Hepatocyte (in vitro differentiated cells): Measurements from ENCODE around the gene TM9SF1. TPM values are rescaled to one million over a fixed set of nuclear protein-coding genes. Genes with fewer than 3 reads are reported as not detected.

Experiments
- DNase-seq: peaks from one replicate; pipeline ENCODE4 v3.0.0-alpha.2; 2016; ENCODE audit warnings: low spot score
- H2AFZ ChIP-seq: fragments of 200-600 bp; sonication (generic); 2 replicates; pipeline ENCODE4 v1.6.0; 2016; ENCODE audit warnings: antibody characterized with exemption, mild to moderate bottlenecking
- H3K27ac ChIP-seq: fragments of 200-600 bp; sonication (generic); 2 replicates; pipeline ENCODE4 v1.5.1; 2016; ENCODE audit warnings: mild to moderate bottlenecking
- H3K27me3 ChIP-seq: fragments of 200-600 bp; sonication (generic); 2 replicates; pipeline ENCODE4 v1.6.1; 2016
- H3K36me3 ChIP-seq: fragments of 200-600 bp; sonication (generic); replicated peaks from 2 replicates; pipeline ENCODE4 v1.5.1; 2016; ENCODE audit warnings: low read depth; ENCODE audit not compliant: insufficient read depth
- H3K4me1 ChIP-seq: fragments of 200-600 bp; sonication (generic); 2 replicates; pipeline ENCODE4 v1.5.1; 2016; ENCODE audit warnings: mild to moderate bottlenecking, moderate library complexity; ENCODE audit not compliant: insufficient read depth
- H3K4me2 ChIP-seq: fragments of 200-600 bp; sonication (generic); 2 replicates; pipeline ENCODE4 v1.6.0; 2016
- H3K4me3 ChIP-seq: fragments of 200-600 bp; sonication (generic); 2 replicates; pipeline ENCODE4 v1.5.1; 2016; ENCODE audit warnings: mild to moderate bottlenecking
- H3K79me2 ChIP-seq: fragments of 200-600 bp; sonication (generic); 2 replicates; pipeline ENCODE4 v1.6.0; 2017; ENCODE audit warnings: mild to moderate bottlenecking
- H3K9me2 ChIP-seq: fragments of 200-600 bp; sonication (generic); replicated peaks from 2 replicates; pipeline ENCODE4 v1.6.0; 2017; ENCODE audit warnings: mild to moderate bottlenecking; ENCODE audit not compliant: insufficient read depth
- H3K9me3 ChIP-seq: fragments of 200-600 bp; sonication (generic); 2 replicates; pipeline ENCODE4 v1.5.1; 2016; ENCODE audit warnings: low read depth, mild to moderate bottlenecking
- H4K20me1 ChIP-seq: fragments of 200-600 bp; sonication (generic); 2 replicates; pipeline ENCODE4 v1.6.0; 2016; ENCODE audit warnings: mild to moderate bottlenecking; ENCODE audit not compliant: insufficient read depth, poor library complexity, severe bottlenecking
- CTCF ChIP-seq: fragments of 200-600 bp; sonication (generic); IDR thresholded peaks from 2 replicates; pipeline ENCODE4 v1.5.1; 2016; ENCODE audit warnings: antibody characterized with exemption, mild to moderate bottlenecking; ENCODE audit not compliant: poor library complexity
- EZH2 ChIP-seq: fragments of 200-600 bp; sonication (generic); IDR thresholded peaks from 2 replicates; pipeline ENCODE4 v1.6.1; 2016; ENCODE audit warnings: antibody characterized with exemption, mild to moderate bottlenecking, borderline replicate concordance
- EZH2phosphoT487 ChIP-seq: fragments of 200-600 bp; sonication (generic); IDR thresholded peaks from one replicate; pipeline ENCODE4 v1.6.1; 2018; ENCODE audit warnings: antibody characterized with exemption, mild to moderate bottlenecking, low read depth, moderate library complexity; ENCODE audit not compliant: unreplicated experiment, severe bottlenecking
- WGBS: methylation state at CpG from one replicate; pipeline ENCODE4 v1.1.6; 2016; ENCODE audit warnings: low lambda C conversion rate; ENCODE audit errors: missing lambda C conversion rate; 5-methylcytosine and 5-hydroxymethylcytosine counted together
- polyA plus RNA-seq: library from polyadenylated mRNA; unstranded; fragments of >200 nt; fragmentation: Nextera tagmentation; extraction: Ambion mirVana; gene quantifications from 2 replicates; pipeline ENCODE4 v1.2.1, GENCODE V29; 2016
- total RNA-seq: library from RNA; depleted of rRNA; stranded (reverse); fragments of >200 nt; gene quantifications from 2 replicates; pipeline ENCODE4 v1.2.3, GENCODE V29; 2014

The TM9SF1 gene
- total and polyA plus RNA-seq, 2 experiments from 2014 or later: 68.1 to 84.0 TPM

GRCh38 chr14:24145219-24145618 is 50.0 kb downstream of the TM9SF1 start:
- peaks cover 49% of the 10 kb centered on the region for H3K79me2 ChIP-seq
- peaks cover 15% of the 10 kb centered on the region for H3K4me1 ChIP-seq
- H3K9me3 ChIP-seq: no peaks in the 10 kb centered on the region
- H3K36me3 ChIP-seq: no peaks in the 10 kb centered on the region
- H3K27ac ChIP-seq: peak overlapping the region; percentile 79
- no peaks in the 10 kb centered on the region for H3K9me2 ChIP-seq
- no peaks in the 10 kb centered on the region for H3K27me3 ChIP-seq
- no peak overlapping the region for H3K4me3 ChIP-seq
- TF ChIP-seq EZH2phosphoT487 (no peak), CTCF (no peak), EZH2 (no peak)
- no peak overlapping the region for H2AFZ ChIP-seq
- WGBS: 100% methylated on average over 2 of the region's 2 CpGs
- DNase-seq: no peak
- H3K4me2 ChIP-seq: peak overlapping the region; percentile 87
- H4K20me1 ChIP-seq: peaks cover 6% of the 10 kb centered on the region

GRCh38 chr14:24144451-24144850 is 50.8 kb downstream of the TM9SF1 start:
- no peak overlapping the region for H3K4me3 ChIP-seq
- no peak overlapping the region for H3K4me2 ChIP-seq
- H2AFZ ChIP-seq: no peak overlapping the region
- peaks cover 15% of the 10 kb centered on the region for H3K4me1 ChIP-seq
- no peaks in the 10 kb centered on the region for H3K36me3 ChIP-seq
- H3K27ac ChIP-seq: no peak overlapping the region
- H3K79me2 ChIP-seq: peaks cover 49% of the 10 kb centered on the region
- no peak for DNase-seq
- WGBS: 78% methylated on average over 1 of the region's 1 CpG
- H3K27me3 ChIP-seq: no peaks in the 10 kb centered on the region
- H3K9me2 ChIP-seq: no peaks in the 10 kb centered on the region
- no peak for TF ChIP-seq CTCF
- no peak for TF ChIP-seq EZH2phosphoT487
- no peak for TF ChIP-seq EZH2
- no peaks in the 10 kb centered on the region for H3K9me3 ChIP-seq
- peaks cover 8% of the 10 kb centered on the region for H4K20me1 ChIP-seq

- H3K4me1 ChIP-seq: peaks cover 14% of the 10 kb centered on the region
- TF ChIP-seq EZH2 (no peak), CTCF (no peak), EZH2phosphoT487 (no peak)
- H3K9me3 ChIP-seq: no peaks in the 10 kb centered on the region
- peaks cover 8% of the 10 kb centered on the region for H4K20me1 ChIP-seq
- H3K4me2 ChIP-seq: no peak overlapping the region
- DNase-seq: no peak
- WGBS: 100% methylated on average over 2 of the region's 2 CpGs
- no peaks in the 10 kb centered on the region for H3K36me3 ChIP-seq
- no peak overlapping the region for H3K4me3 ChIP-seq
- peaks cover 49% of the 10 kb centered on the region for H3K79me2 ChIP-seq
- no peaks in the 10 kb centered on the region for H3K27me3 ChIP-seq
- H2AFZ ChIP-seq: no peak overlapping the region
- no peaks in the 10 kb centered on the region for H3K9me2 ChIP-seq
- H3K27ac ChIP-seq: no peak overlapping the region
These were observed 51.7 kb downstream of the TM9SF1 start for GRCh38 chr14:24143511-24143910.
